GM12873 (cell line): ENCODE results near the gene PIK3C2G.

ENCODE experiments used
- TF ChIP-seq, protein P1 (sequence below): IDR thresholded peaks from 2 replicates; pipeline ENCODE4 v1.5.1; 2012; ENCODE audit warnings: low read depth, mild to moderate bottlenecking, moderate library complexity, low read length, control low read depth; ENCODE audit not compliant: insufficient read depth; ENCODE audit errors: missing control alignments

Gene PIK3C2G

DNA sequence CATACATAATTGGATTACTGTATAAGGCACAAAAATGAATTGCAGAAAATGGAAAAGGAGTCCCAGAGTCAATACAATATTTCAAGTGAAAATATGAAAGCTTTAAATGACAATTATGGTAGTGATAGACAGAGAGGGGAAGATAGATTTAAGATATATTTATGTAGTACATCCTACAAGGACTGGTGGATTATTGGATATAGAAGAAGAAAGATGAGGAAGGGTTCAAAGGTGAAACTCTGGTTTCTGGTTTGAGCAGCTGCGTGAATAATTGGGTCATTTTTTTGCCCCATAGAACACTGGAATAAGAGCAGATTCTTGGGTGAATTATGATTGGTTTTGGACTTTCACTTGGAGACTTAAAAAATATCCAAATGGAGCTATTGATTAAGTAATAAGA lies 19.4 kb downstream of the PIK3C2G start:
- TF ChIP-seq, protein P1, sequence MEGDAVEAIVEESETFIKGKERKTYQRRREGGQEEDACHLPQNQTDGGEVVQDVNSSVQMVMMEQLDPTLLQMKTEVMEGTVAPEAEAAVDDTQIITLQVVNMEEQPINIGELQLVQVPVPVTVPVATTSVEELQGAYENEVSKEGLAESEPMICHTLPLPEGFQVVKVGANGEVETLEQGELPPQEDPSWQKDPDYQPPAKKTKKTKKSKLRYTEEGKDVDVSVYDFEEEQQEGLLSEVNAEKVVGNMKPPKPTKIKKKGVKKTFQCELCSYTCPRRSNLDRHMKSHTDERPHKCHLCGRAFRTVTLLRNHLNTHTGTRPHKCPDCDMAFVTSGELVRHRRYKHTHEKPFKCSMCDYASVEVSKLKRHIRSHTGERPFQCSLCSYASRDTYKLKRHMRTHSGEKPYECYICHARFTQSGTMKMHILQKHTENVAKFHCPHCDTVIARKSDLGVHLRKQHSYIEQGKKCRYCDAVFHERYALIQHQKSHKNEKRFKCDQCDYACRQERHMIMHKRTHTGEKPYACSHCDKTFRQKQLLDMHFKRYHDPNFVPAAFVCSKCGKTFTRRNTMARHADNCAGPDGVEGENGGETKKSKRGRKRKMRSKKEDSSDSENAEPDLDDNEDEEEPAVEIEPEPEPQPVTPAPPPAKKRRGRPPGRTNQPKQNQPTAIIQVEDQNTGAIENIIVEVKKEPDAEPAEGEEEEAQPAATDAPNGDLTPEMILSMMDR: no peak

- TF ChIP-seq, protein P1: no peak
Observed at GRCh38 chr12:18281941-18282340, 20.6 kb downstream of the PIK3C2G start.

DNA sequence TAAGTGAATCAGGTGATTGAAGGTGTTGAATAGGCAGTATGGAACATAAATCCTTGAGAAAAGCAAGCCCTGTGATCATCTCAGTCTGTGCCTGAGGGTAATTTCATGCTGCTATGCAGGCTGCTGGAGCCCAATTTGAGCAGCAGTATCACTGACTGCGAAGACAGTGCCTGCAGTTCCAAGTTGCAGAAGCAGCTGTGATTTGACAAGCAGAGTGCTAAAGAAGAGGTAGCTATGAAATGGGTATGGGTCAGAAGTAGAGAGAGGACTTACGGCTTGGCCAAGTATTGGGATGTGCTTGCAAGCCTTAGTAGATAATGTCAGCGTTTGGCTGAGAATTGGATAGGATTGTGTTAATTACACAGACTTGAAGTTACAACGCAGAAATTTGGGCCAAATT lies 22.5 kb downstream of the PIK3C2G start:
- TF ChIP-seq, protein P1: no peak

DNA sequence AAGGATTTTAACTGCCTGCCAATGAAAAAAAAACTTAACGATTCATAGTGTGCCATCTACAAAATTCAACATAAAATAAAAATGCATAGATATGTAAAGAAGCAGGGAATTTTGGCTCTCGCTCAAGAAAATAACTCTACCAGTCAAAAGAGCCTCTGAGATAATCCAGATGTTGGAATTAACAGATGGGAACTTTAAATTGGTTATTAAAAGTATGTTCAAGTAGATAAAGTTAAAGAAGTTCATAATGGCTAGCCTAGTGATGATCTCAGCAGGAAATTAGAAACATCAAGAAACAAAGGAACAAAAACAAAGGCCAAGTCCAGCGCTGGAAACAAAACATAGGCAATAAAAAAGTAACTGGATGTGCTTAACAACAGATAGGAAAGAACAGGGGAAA lies 23.1 kb downstream of the PIK3C2G start:
- TF ChIP-seq, protein P1: no peak

GRCh38 chr12:18285161-18285560 lies 23.8 kb downstream of the PIK3C2G start:
- TF ChIP-seq, protein P1: no peak

- TF ChIP-seq, protein P1: no peak
Observed at GRCh38 chr12:18290386-18290785, 29.1 kb downstream of the PIK3C2G start.

- TF ChIP-seq, protein P1: no peak
Observed at GRCh38 chr12:18294889-18295288, 33.6 kb downstream of the PIK3C2G start.
